ENCODE measurements around the gene SPNS2.

- TF ChIP-seq EZH2 (IDR thresholded peaks at IDR 0.05) (no peak), CTCF (IDR thresholded peaks at IDR 0.05) (no peak), EZH2phosphoT487 (IDR thresholded peaks at IDR 0.05) (no peak)
These were observed 51.3 kb downstream of the SPNS2 start for GRCh38 chr17:4549781-4550533.

All from neural progenitor cell (in vitro differentiated cells).